Heart left ventricle (tissue), 16 donors: ENCODE results near the gene CTDP1. TPM values are rescaled to one million over a fixed set of nuclear protein-coding genes. Genes with fewer than 3 reads are reported as not detected.
A peak's percentile ranks its signal among the peaks of the same experiment; 100 is the strongest.

Source experiments
- ATAC-seq, 4 donors: fragments of 200-7000 bp; cut with Tn5 transposase; one replicate each; pipeline ENCODE4 v1.9.1; 2020 to 2022; ENCODE audit warnings: moderate library complexity in 4 of 4, mild to moderate bottlenecking in 3 of 4, moderate number of reproducible peaks in 1 of 4
- DNase-seq, 5 donors: peaks; one replicate each; pipeline ENCODE4 v3.0.0-alpha.2; 2020
- H3K27ac ChIP-seq, 12 donors: fragments of 200-600 bp; sonication (generic) in 4 of 12; one replicate each; pipeline versions ENCODE4 v1.5.0 to v1.8.0; 2016 to 2022; ENCODE audit warnings: mild to moderate bottlenecking in 2 of 12
- H3K27me3 ChIP-seq, 9 donors: fragments of 200-600 bp; sonication (generic) in 2 of 9; one replicate each; pipeline versions ENCODE4 v1.5.1 to v1.8.0; 2016 to 2022; ENCODE audit warnings: mild to moderate bottlenecking in 3 of 9
- H3K36me3 ChIP-seq, 9 donors: fragments of 200-600 bp; sonication (generic) in 2 of 9; one replicate each; pipeline versions ENCODE4 v1.5.0 to v1.8.0; 2018 to 2022; ENCODE audit warnings: mild to moderate bottlenecking in 2 of 9
- H3K4me1 ChIP-seq, 12 donors: fragments of 200-600 bp; sonication (generic) in 4 of 12; one replicate each; pipeline versions ENCODE4 v1.5.0 to v1.8.0; 2016 to 2022; ENCODE audit warnings: mild to moderate bottlenecking in 3 of 12
- H3K4me3 ChIP-seq, 12 donors: fragments of 200-600 bp; sonication (generic) in 4 of 12; one replicate each; pipeline versions ENCODE4 v1.5.0 to v1.8.0; 2017 to 2022; ENCODE audit warnings: mild to moderate bottlenecking in 9 of 12, moderate library complexity in 4 of 12
- H3K9me3 ChIP-seq, 12 donors: fragments of 200-600 bp; sonication (generic) in 4 of 12; one replicate each; pipeline versions ENCODE4 v1.5.0 to v1.8.0; 2016 to 2022; ENCODE audit warnings: mild to moderate bottlenecking in 1 of 12
- CTCF ChIP-seq, 12 donors: fragments of 200-600 bp; sonication (generic) in 4 of 12; IDR thresholded peaks; one replicate each; pipeline versions ENCODE4 v1.5.0 to v1.8.0; 2018 to 2022; ENCODE audit warnings: antibody characterized with exemption in 12 of 12, mild to moderate bottlenecking in 5 of 12
- POLR2A ChIP-seq, 2 donors: fragments of 450-650 bp; IDR thresholded peaks; one replicate each; pipeline ENCODE4 v1.6.1; 2017; ENCODE audit warnings: antibody characterized with exemption in 2 of 2, mild to moderate bottlenecking in 2 of 2, moderate library complexity in 2 of 2
- WGBS, 4 donors: extraction: QIAGEN DNeasy Blood & Tissue Kit in 2 of 4; methylation state at CpG; one replicate each; pipeline versions ENCODE4 v1.1.5 to v1.1.7; 2013 to 2018; 5-methylcytosine and 5-hydroxymethylcytosine counted together
- intact Hi-C, 10 donors: fragments of 100-400 bp; cut with DNase I; formaldehyde crosslinking; loops; one replicate each; pipeline versions ENCODE4 v1.11.1 to v1.14.2; 2022
- polyA plus RNA-seq, 2 donors: library from polyadenylated mRNA; stranded (reverse); fragments of 200-250 nt; gene quantifications; one replicate each; pipeline ENCODE4 v1.2.3, GENCODE V29; 2013
- total RNA-seq, 9 donors: library from RNA; depleted of rRNA in 2 of 9; stranded (reverse); fragments of >200 nt in 2 of 9; fragmentation: NEBNext Ultra II Directional in 3 of 9; extraction: Animal tissue kit (Norgen Biotek cat#: 25700) in 3 of 9; gene quantifications; one replicate each; pipeline versions ENCODE4 v1.1.0 to v1.2.4, GENCODE V29; 2016 to 2023
- donor health status: ischemic (EF 13 %, LVEDD 7.1; RV severe dilation, severe dysfunction).
- donor health status: healthy with polysubstance abuse.
- donor health status: DM: no; HTN: yes; CAD: no.
- donor health status: DM: no; HTN: no; CAD: no.
- donor health status: ischemic (EF 25% LVEDD 6.9; RV normal size, moderate dysfunction).
- donor health status: ischemic (EF 25% LVEDD 5.7; RV mildly dilated, moderate dysfunction).
- donor health status: healthy.
- donor health status: DM: yes; HTN: yes; CAD: no.
- donor health status: ischemic (EF 35%, LVEDD 5.7; RV mildly dilated, moderate dysfunction).
- donor health status: nonischemic (EF 11% LVEDD 7.7; RV severe dilation, severe dysfunction).
- donor health status: DM: yes; HTN: yes; CAD: no.
- donor health status: PGD.
- donor health status: ischemic (EF 29% LVEDD 5.4; RV normal size, mild dysfunction).
- donor health status: nonischemic (EF 23%, LVEDD 6.1; RV moderate dilation, normal function).

The CTDP1 gene
- total and polyA plus RNA-seq, 11 donors: 6.0 to 17.1 (median 10.3) TPM

- H3K27ac ChIP-seq: no peak overlapping the region
- peaks cover 0 to 71% (median 55%) of the 10 kb centered on the region in 9 donors for H3K36me3 ChIP-seq
- ATAC-seq (no peak), DNase-seq (peak in 1 of 5 donors; percentile 22)
- peaks cover 0 to 6% (median 0%) of the 10 kb centered on the region in 12 donors for H3K9me3 ChIP-seq
- H3K4me3 ChIP-seq: no peak overlapping the region
- no peak for TF ChIP-seq POLR2A (IDR thresholded peaks at IDR 0.05)
- TF ChIP-seq CTCF (IDR thresholded peaks at IDR 0.05): no peak
- WGBS, 4 donors: 90 to 94% (median 92%) methylated on average over 22 of the region's 22 CpGs
- intact Hi-C loops: no loop called here
- peaks cover 0 to 6% (median 0%) of the 10 kb centered on the region in 12 donors for H3K4me1 ChIP-seq
- no peaks in the 10 kb centered on the region for H3K27me3 ChIP-seq
These were observed 18.4 kb downstream of the CTDP1 start for GRCh38 chr18:79697976-79698375.

GRCh38 chr18:79698668-79699335, 19.2 kb downstream of the CTDP1 start:
- DNase-seq (peak in 1 of 5 donors; percentile 13), ATAC-seq (peak in 3 of 4 donors; percentile 35 to 67 (median 66))
- Histone ChIP-seq H3K9me3 (peaks cover 0 to 6% (median 0%) of the 10 kb centered on the region in 12 donors), H3K27me3 (no peaks in the 10 kb centered on the region), H3K27ac (peak overlapping the region in 3 of 12 donors; percentile 2 to 34 (median 2)), H3K4me1 (peaks cover 0 to 2% (median 0%) of the 10 kb centered on the region in 12 donors), H3K36me3 (peaks cover 0 to 79% (median 56%) of the 10 kb centered on the region in 9 donors), H3K4me3 (no peak overlapping the region)
- WGBS, 4 donors: 80 to 93% (median 91%) methylated on average over 14 of the region's 14 CpGs
- TF ChIP-seq CTCF (IDR thresholded peaks at IDR 0.05): no peak
- TF ChIP-seq POLR2A (IDR thresholded peaks at IDR 0.05): no peak
- intact Hi-C loops: no loop called here

- no peak overlapping the region for H3K27ac ChIP-seq
- TF ChIP-seq CTCF (IDR thresholded peaks at IDR 0.05) (no peak), POLR2A (IDR thresholded peaks at IDR 0.05) (no peak)
- H3K36me3 ChIP-seq: peaks cover 0 to 88% (median 65%) of the 10 kb centered on the region in 9 donors
These were observed 20.1 kb downstream of the CTDP1 start for GRCh38 chr18:79699653-79700052.

GRCh38 chr18:79702906-79703305, 23.3 kb downstream of the CTDP1 start:
- Histone ChIP-seq H3K27me3 (no peaks in the 10 kb centered on the region), H3K27ac (no peak overlapping the region), H3K4me3 (no peak overlapping the region), H3K4me1 (no peaks in the 10 kb centered on the region), H3K9me3 (peaks cover 0 to 6% (median 0%) of the 10 kb centered on the region in 12 donors), H3K36me3 (peaks cover 0 to 91% (median 67%) of the 10 kb centered on the region in 9 donors)
- no peak for TF ChIP-seq POLR2A (IDR thresholded peaks at IDR 0.05)
- TF ChIP-seq CTCF (IDR thresholded peaks at IDR 0.05): no peak
- intact Hi-C loops: no loop called here
- ATAC-seq (no peak), DNase-seq (no peak)
- WGBS, 4 donors: 93 to 98% (median 97%) methylated on average over 5 of the region's 5 CpGs

More at GRCh38 chr18:79699653-79700052, 20.1 kb downstream of the CTDP1 start:
- H3K4me1 ChIP-seq: no peaks in the 10 kb centered on the region
- ATAC-seq (no peak), DNase-seq (peak in 1 of 5 donors; percentile 2)
- intact Hi-C loops: no loop called here
- no peak overlapping the region for H3K4me3 ChIP-seq
- no peaks in the 10 kb centered on the region for H3K27me3 ChIP-seq
- WGBS, 4 donors: 94 to 98% (median 96%) methylated on average over 8 of the region's 8 CpGs
- H3K9me3 ChIP-seq: peaks cover 0 to 6% (median 0%) of the 10 kb centered on the region in 12 donors
